HepG2 (cell line): ENCODE data around the gene SFT2D1. TPM values are rescaled to one million over a fixed set of nuclear protein-coding genes. Genes with fewer than 3 reads are reported as not detected.

Experiments used
- AHR ChIP-seq: IDR thresholded peaks from 2 replicates; pipeline ENCODE4 v1.6.1; 2018; ENCODE audit warnings: missing genetic modification reagents, missing compliant biosample characterization
- ARNTL ChIP-seq: sonication (generic); formaldehyde crosslinking; IDR thresholded peaks from 2 replicates; pipeline ENCODE4 v1.4.0; 2020; ENCODE audit warnings: mild to moderate bottlenecking, missing genetic modification reagents
- ATF1 ChIP-seq: IDR thresholded peaks from 2 replicates; pipeline ENCODE4 v1.6.1; 2016; ENCODE audit warnings: mild to moderate bottlenecking, control low read depth
- ATF7 ChIP-seq, 2 experiments: fragments of 450-650 bp in 1 of 2; sonication (generic) in 1 of 2; formaldehyde crosslinking in 1 of 2; IDR thresholded peaks; 2 replicates each; pipeline versions ENCODE4 v1.4.0 to v1.6.1; 2016 to 2020; ENCODE audit warnings: antibody characterized with exemption in 1 of 2, mild to moderate bottlenecking in 1 of 2, missing genetic modification reagents in 1 of 2
- BCL3 ChIP-seq: sonication (generic); formaldehyde crosslinking; IDR thresholded peaks from 2 replicates; pipeline ENCODE4 v1.5.1; 2020; ENCODE audit warnings: mild to moderate bottlenecking, missing genetic modification reagents, moderate library complexity
- CERS6 ChIP-seq: sonication (generic); formaldehyde crosslinking; IDR thresholded peaks from 2 replicates; pipeline ENCODE4 v1.5.0; 2020; ENCODE audit warnings: missing genetic modification reagents
- DR1 ChIP-seq: sonication (generic); formaldehyde crosslinking; IDR thresholded peaks from 2 replicates; pipeline ENCODE4 v1.8.0; 2021; ENCODE audit warnings: mild to moderate bottlenecking, missing genetic modification reagents, inconsistent platforms
- EP300 ChIP-seq, 3 experiments: sonication (generic) in 1 of 3; formaldehyde crosslinking in 1 of 3; IDR thresholded peaks; 2 replicates each; pipeline versions ENCODE4 v1.5.1 to v1.6.1; 2011 to 2020; ENCODE audit warnings: low read depth in 2 of 3, low read length in 2 of 3, borderline replicate concordance in 1 of 3, improper control_type of control experiment in 1 of 3, mild to moderate bottlenecking in 1 of 3, missing genetic modification reagents in 1 of 3, moderate library complexity in 1 of 3
- GPN1 ChIP-seq: sonication (generic); formaldehyde crosslinking; IDR thresholded peaks from 2 replicates; pipeline ENCODE4 v1.5.1; 2020; ENCODE audit warnings: missing genetic modification reagents, borderline replicate concordance
- GTF2F1 ChIP-seq: fragments of 150-350 bp; IDR thresholded peaks from 2 replicates; pipeline ENCODE4 v1.6.1; 2014; ENCODE audit warnings: low read length
- HNRNPUL1 ChIP-seq: fragments of 200-400 bp; formaldehyde crosslinking; IDR thresholded peaks from 2 replicates; pipeline ENCODE4 v1.6.1; 2017; ENCODE audit warnings: low read depth, mild to moderate bottlenecking, low read length, moderate library complexity
- MXD4 ChIP-seq: IDR thresholded peaks from 2 replicates; pipeline ENCODE4 v1.6.1; 2016; ENCODE audit warnings: mild to moderate bottlenecking, missing biosample characterization, missing genetic modification reagents
- RERE ChIP-seq: IDR thresholded peaks from 2 replicates; pipeline ENCODE4 v1.6.1; 2016; ENCODE audit warnings: low read depth, missing genetic modification reagents, missing compliant biosample characterization
- SRSF4 ChIP-seq: fragments of 200-400 bp; formaldehyde crosslinking; IDR thresholded peaks from one replicate; pipeline ENCODE4 v1.6.1; 2018; ENCODE audit warnings: mild to moderate bottlenecking, low read depth, low read length, moderate library complexity; ENCODE audit not compliant: poor library complexity, severe bottlenecking
- TCF7 ChIP-seq: sonication (generic); IDR thresholded peaks from 2 replicates; pipeline ENCODE4 v1.6.1; 2016; ENCODE audit warnings: antibody characterized with exemption, low read depth
- XBP1 ChIP-seq: sonication (generic); formaldehyde crosslinking; IDR thresholded peaks from 2 replicates; pipeline ENCODE4 v1.5.0; 2020; ENCODE audit warnings: missing genetic modification reagents
- ZNF329 ChIP-seq: sonication (generic); formaldehyde crosslinking; IDR thresholded peaks from 2 replicates; pipeline ENCODE4 v1.9.0; 2021; ENCODE audit warnings: low read depth, mild to moderate bottlenecking, missing genetic modification reagents
- ZNF350 ChIP-seq: sonication (generic); formaldehyde crosslinking; IDR thresholded peaks from 2 replicates; pipeline ENCODE4 v1.4.0; 2020; ENCODE audit warnings: mild to moderate bottlenecking, low read depth, missing genetic modification reagents, borderline replicate concordance
- ZNF432 ChIP-seq: sonication (generic); formaldehyde crosslinking; IDR thresholded peaks from 2 replicates; pipeline ENCODE4 v1.5.0; 2020; ENCODE audit warnings: missing genetic modification reagents, mild to moderate bottlenecking, borderline replicate concordance
- ZNF75D ChIP-seq: sonication (generic); formaldehyde crosslinking; IDR thresholded peaks from 2 replicates; pipeline ENCODE4 v1.8.1; 2023; ENCODE audit warnings: missing genetic modification reagents, mild to moderate bottlenecking, borderline replicate concordance
- ZNF784 ChIP-seq: sonication (generic); formaldehyde crosslinking; IDR thresholded peaks from 2 replicates; pipeline ENCODE4 v1.5.1; 2020; ENCODE audit warnings: missing genetic modification reagents, mild to moderate bottlenecking, borderline replicate concordance
- ZNF841 ChIP-seq: sonication (generic); formaldehyde crosslinking; IDR thresholded peaks from 2 replicates; pipeline ENCODE4 v1.8.1; 2023; ENCODE audit warnings: missing genetic modification reagents, borderline replicate concordance
- polyA plus RNA-seq, 8 experiments: library from polyadenylated mRNA; depleted of rRNA in 3 of 8; stranded (reverse) in 7 of 8; unstranded in 1 of 8; fragments of >200 nt; fragmentation: Illumina TruSeq in 4 of 8; extraction: Trizol in 4 of 8; gene quantifications; 2 replicates each; pipeline versions ENCODE4 v1.2.1 to v1.2.3, GENCODE V29; 2011 to 2016; ENCODE audit warnings: low read depth in 4 of 8, missing spikeins in 1 of 8, mixed read lengths in 1 of 8; ENCODE audit not compliant: insufficient read depth in 1 of 8
- total RNA-seq, 5 experiments: library from RNA; depleted of rRNA; stranded (reverse); fragments of >200 nt; fragmentation: Illumina TruSeq; extraction: Trizol; gene quantifications; 2 replicates each; pipeline ENCODE4 v1.2.3, GENCODE V29; 2016; ENCODE audit warnings: low read depth in 1 of 5

Gene SFT2D1
- total and polyA plus RNA-seq, 2 of the 13 experiments (the other 11 are each of a cell fraction or from before 2014, with no cell fraction given) = 115 to 147 TPM

GRCh38 chr6:166361077-166361429, 18.7 kb upstream of the SFT2D1 start (continued):
- TF ChIP-seq RERE = peak; percentile 88
- peak; percentile 97 for TF ChIP-seq ZNF350 (CRISPR knock-in tag)
- TF ChIP-seq GTF2F1 = no peak; the same call in 1 of the 2 replicates
- TF ChIP-seq DR1 (CRISPR knock-in tag) = no peak
- TF ChIP-seq ZNF841 (CRISPR knock-in tag) = peak; percentile 88; the same call in 1 of the 2 replicates
- no peak for TF ChIP-seq GPN1 (CRISPR knock-in tag)
- TF ChIP-seq MXD4 (CRISPR knock-in tag) = peak; percentile 99
- TF ChIP-seq XBP1 = peak; percentile 80; the same call in 1 of the 2 replicates
- no peak for TF ChIP-seq ZNF784 (CRISPR knock-in tag)
- no peak for TF ChIP-seq SRSF4
- TF ChIP-seq ATF7 (IDR thresholded peaks at IDR 0.05) = peak; percentile 11; the same call in 1 of the 2 replicates
- peak; percentile 77 for TF ChIP-seq ATF7 (CRISPR knock-in tag; IDR thresholded peaks at IDR 0.05)
- TF ChIP-seq HNRNPUL1 = no peak
- TF ChIP-seq TCF7 = 0 out of 2 replicates have a peak, but pooled peaks have one; percentile 44
- no peak for TF ChIP-seq ZNF329
- peak; percentile 62; the same call in 1 of the 2 replicates for TF ChIP-seq AHR
- TF ChIP-seq BCL3 = peak; percentile 82
- TF ChIP-seq CERS6 (CRISPR knock-in tag) = peak; percentile 67; the same call in 1 of the 2 replicates
- TF ChIP-seq EP300 (IDR thresholded peaks at IDR 0.05; ENCODE audit: low read depth in 2 of 2, low read length in 2 of 2) = peak; percentile 97 to 99
- peak; percentile 96 for TF ChIP-seq EP300 (CRISPR knock-in tag; IDR thresholded peaks at IDR 0.05; ENCODE audit: borderline replicate concordance)
- TF ChIP-seq ZNF432 (CRISPR knock-in tag) = no peak
- peak; percentile 87 for TF ChIP-seq ARNTL
- TF ChIP-seq ZNF75D = no peak
- TF ChIP-seq ATF1 (CRISPR knock-in tag) = peak; percentile 72
